HEK293 (cell line): Measurements from ENCODE around the gene SLC30A3.

Experiments
- CTCF ChIA-PET: fragments of 350-600 bp; formaldehyde crosslinking; extraction: SDS; loops from one replicate; lab custom pipeline; 2021; ENCODE audit warnings: antibody characterized with exemption; lab: Yijun Ruan, JAX
- POLR2A ChIA-PET: fragments of 300-600 bp; formaldehyde crosslinking; extraction: SDS; loops from one replicate; lab custom pipeline; 2020; ENCODE audit warnings: antibody characterized with exemption, inconsistent platforms; lab: Yijun Ruan, JAX
- H3K27ac ChIP-seq: fragments of 200-500 bp; sonication (Bioruptor generic); 2 replicates; pipeline ENCODE4 v1.5.1; 2014; ENCODE audit warnings: low read depth, low read length, control low read depth, inconsistent platforms; ENCODE audit errors: extremely low read depth
- H3K36me3 ChIP-seq, 2 experiments: fragments of 200-500 bp in 1 of 2; sonication (Bioruptor generic) in 1 of 2; 1 replicate in 1 of 2; 2 replicates in 1 of 2; pipeline ENCODE4 v1.5.1; 2014 to 2017; ENCODE audit warnings: inconsistent platforms in 2 of 2, low read length in 2 of 2; ENCODE audit not compliant: control insufficient read depth in 2 of 2, insufficient read depth in 1 of 2
- H3K4me1 ChIP-seq: fragments of 200-500 bp; sonication (Bioruptor generic); 2 replicates; pipeline ENCODE4 v1.5.1; 2014; ENCODE audit warnings: mild to moderate bottlenecking, low read length, inconsistent platforms; ENCODE audit not compliant: control insufficient read depth, insufficient read depth
- H3K4me3 ChIP-seq: 2 replicates; pipeline ENCODE4 v1.5.1; 2011; ENCODE audit warnings: low read depth, mild to moderate bottlenecking, control low read depth, low read length, moderate library complexity
- H3K9me3 ChIP-seq: fragments of 200-500 bp; sonication (Bioruptor generic); 2 replicates; pipeline ENCODE4 v1.5.1; 2014; ENCODE audit warnings: low read depth, low read length, inconsistent platforms; ENCODE audit not compliant: control insufficient read depth, insufficient read depth
- BCL11A ChIP-seq: fragments of 450-650 bp; formaldehyde crosslinking; IDR thresholded peaks from 2 replicates; pipeline ENCODE4 v1.5.1; 2016; ENCODE audit warnings: low read depth, missing biosample characterization, missing genetic modification characterization
- BCL11B ChIP-seq: fragments of 450-650 bp; formaldehyde crosslinking; IDR thresholded peaks from 2 replicates; pipeline ENCODE4 v1.5.1; 2016; ENCODE audit warnings: low read depth, missing biosample characterization, missing genetic modification characterization
- KLF17 ChIP-seq: fragments of 450-650 bp; formaldehyde crosslinking; IDR thresholded peaks from 2 replicates; pipeline ENCODE4 v1.5.1; 2016; ENCODE audit warnings: missing biosample characterization, missing genetic modification characterization
- SCRT2 ChIP-seq: fragments of 450-650 bp; formaldehyde crosslinking; IDR thresholded peaks from 2 replicates; pipeline ENCODE4 v1.5.1; 2016; ENCODE audit warnings: missing biosample characterization, missing genetic modification characterization
- ZFP69B ChIP-seq: fragments of 450-650 bp; formaldehyde crosslinking; IDR thresholded peaks from 2 replicates; pipeline ENCODE4 v1.5.1; 2016; ENCODE audit warnings: missing biosample characterization, missing genetic modification characterization
- ZNF155 ChIP-seq: fragments of 450-650 bp; formaldehyde crosslinking; IDR thresholded peaks from 2 replicates; pipeline ENCODE4 v1.5.1; 2016; ENCODE audit warnings: missing biosample characterization, missing genetic modification characterization
- ZNF341 ChIP-seq: fragments of 450-650 bp; formaldehyde crosslinking; IDR thresholded peaks from 2 replicates; pipeline ENCODE4; 2016; ENCODE audit warnings: low read depth, missing biosample characterization, missing genetic modification characterization
- ZNF423 ChIP-seq: fragments of 450-650 bp; formaldehyde crosslinking; IDR thresholded peaks from 2 replicates; pipeline ENCODE4 v1.5.1; 2016; ENCODE audit warnings: missing biosample characterization, missing genetic modification characterization
- ZNF518A ChIP-seq: fragments of 450-650 bp; formaldehyde crosslinking; conservative IDR thresholded peaks from 2 replicates; pipeline ENCODE4 v1.5.1; 2016; ENCODE audit warnings: low read depth, missing biosample characterization, missing genetic modification characterization
- ZNF610 ChIP-seq: fragments of 450-650 bp; formaldehyde crosslinking; IDR thresholded peaks from 2 replicates; pipeline ENCODE4 v1.5.1; 2016; ENCODE audit warnings: missing biosample characterization, missing genetic modification characterization, borderline replicate concordance
- ZNF701 ChIP-seq: fragments of 450-650 bp; formaldehyde crosslinking; IDR thresholded peaks from 2 replicates; pipeline ENCODE4 v1.5.1; 2016; ENCODE audit warnings: missing biosample characterization, missing genetic modification characterization
- TF ChIP-seq, protein P1 (sequence below): fragments of 450-650 bp; formaldehyde crosslinking; IDR thresholded peaks from 2 replicates; pipeline ENCODE4 v1.5.1; 2017; ENCODE audit warnings: missing biosample characterization, missing genetic modification characterization
- TF ChIP-seq, protein P2 (sequence below): fragments of 450-650 bp; formaldehyde crosslinking; IDR thresholded peaks from 2 replicates; pipeline ENCODE4 v1.5.1; 2016; ENCODE audit warnings: missing biosample characterization, missing genetic modification characterization

The SLC30A3 gene

DNA sequence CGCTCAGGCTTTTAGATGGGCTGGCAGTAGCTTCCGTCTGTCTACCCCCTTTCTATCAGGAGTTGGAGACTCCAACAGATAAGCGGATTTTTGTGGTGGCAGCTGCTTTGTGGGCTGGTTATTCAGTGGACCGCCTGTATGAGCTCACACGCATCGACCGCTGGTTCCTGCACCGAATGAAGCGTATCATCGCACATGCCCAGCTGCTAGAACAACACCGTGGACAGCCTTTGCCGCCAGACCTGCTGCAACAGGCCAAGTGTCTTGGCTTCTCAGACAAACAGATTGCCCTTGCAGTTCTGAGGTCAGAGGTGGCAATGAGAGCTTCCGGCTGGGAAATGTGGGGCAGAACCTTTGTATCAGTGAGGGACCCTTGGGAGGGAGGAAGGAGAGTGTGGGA lies 30.9 kb downstream of the SLC30A3 start:
- H3K4me3 ChIP-seq, result no peak overlapping the region
- H3K9me3 ChIP-seq, result no peaks in the 10 kb centered on the region
- POLR2A ChIA-PET, result interaction anchor here (1.5 kb wide), 1 partner anchor 31 kb away, joined by 3 read pairs; the partner anchor contains the start of gene SLC30A3
- no peak overlapping the region for H3K27ac ChIP-seq
- CTCF ChIA-PET, result interaction anchor here (1.2 kb wide), 1 partner anchor 92 kb away, joined by 3 read pairs; no protein-coding TSS in a partner anchor
- TF ChIP-seq BCL11A (tag by site-specific recombination) (no peak), ZFP69B (tag by site-specific recombination) (no peak), BCL11B (tag by site-specific recombination) (no peak), ZNF610 (tag by site-specific recombination) (no peak), SCRT2 (tag by site-specific recombination) (no peak)
- TF ChIP-seq, protein P1, sequence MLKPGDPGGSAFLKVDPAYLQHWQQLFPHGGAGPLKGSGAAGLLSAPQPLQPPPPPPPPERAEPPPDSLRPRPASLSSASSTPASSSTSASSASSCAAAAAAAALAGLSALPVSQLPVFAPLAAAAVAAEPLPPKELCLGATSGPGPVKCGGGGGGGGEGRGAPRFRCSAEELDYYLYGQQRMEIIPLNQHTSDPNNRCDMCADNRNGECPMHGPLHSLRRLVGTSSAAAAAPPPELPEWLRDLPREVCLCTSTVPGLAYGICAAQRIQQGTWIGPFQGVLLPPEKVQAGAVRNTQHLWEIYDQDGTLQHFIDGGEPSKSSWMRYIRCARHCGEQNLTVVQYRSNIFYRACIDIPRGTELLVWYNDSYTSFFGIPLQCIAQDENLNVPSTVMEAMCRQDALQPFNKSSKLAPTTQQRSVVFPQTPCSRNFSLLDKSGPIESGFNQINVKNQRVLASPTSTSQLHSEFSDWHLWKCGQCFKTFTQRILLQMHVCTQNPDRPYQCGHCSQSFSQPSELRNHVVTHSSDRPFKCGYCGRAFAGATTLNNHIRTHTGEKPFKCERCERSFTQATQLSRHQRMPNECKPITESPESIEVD (tag by site-specific recombination), result no peak
- H3K4me1 ChIP-seq, result no peaks in the 10 kb centered on the region
- peaks cover 36 to 96% of the 10 kb centered on the region in 2 experiments for H3K36me3 ChIP-seq

GRCh38 chr2:27227501-27227900 lies 35.3 kb downstream of the SLC30A3 start:
- H3K9me3 ChIP-seq, result no peaks in the 10 kb centered on the region
- no peak overlapping the region for H3K27ac ChIP-seq
- no peaks in the 10 kb centered on the region for H3K4me1 ChIP-seq
- POLR2A ChIA-PET, result interaction anchor here (1.5 kb wide), 1 partner anchor 13 kb away, joined by 3 read pairs; no protein-coding TSS in a partner anchor
- H3K36me3 ChIP-seq, result peaks cover 57 to 96% of the 10 kb centered on the region in 2 experiments
- no peak overlapping the region for H3K4me3 ChIP-seq
- TF ChIP-seq ZNF701 (tag by site-specific recombination) (no peak), ZNF341 (tag by site-specific recombination) (no peak), KLF17 (tag by site-specific recombination) (no peak), ZNF423 (no peak), ZNF518A (tag by site-specific recombination) (no peak), ZNF155 (tag by site-specific recombination) (no peak)
- TF ChIP-seq, protein P2, sequence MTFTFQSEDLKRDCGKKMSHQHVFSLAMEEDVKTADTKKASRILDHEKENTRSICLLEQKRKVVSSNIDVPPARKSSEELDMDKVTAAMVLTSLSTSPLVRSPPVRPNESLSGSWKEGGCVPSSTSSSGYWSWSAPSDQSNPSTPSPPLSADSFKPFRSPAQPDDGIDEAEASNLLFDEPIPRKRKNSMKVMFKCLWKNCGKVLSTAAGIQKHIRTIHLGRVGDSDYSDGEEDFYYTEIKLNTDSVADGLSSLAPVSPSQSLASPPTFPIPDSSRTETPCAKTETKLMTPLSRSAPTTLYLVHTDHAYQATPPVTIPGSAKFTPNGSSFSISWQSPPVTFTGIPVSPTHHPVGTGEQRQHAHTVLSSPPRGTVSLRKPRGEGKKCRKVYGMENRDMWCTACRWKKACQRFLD (tag by site-specific recombination), result no peak
- CTCF ChIA-PET, result no interaction called here
